Peyer's patch (tissue), 4 donors: ENCODE measurements around the gene NOXA1.

Source experiments
- POLR2A ChIP-seq, 2 donors: fragments of 450-650 bp; IDR thresholded peaks; one replicate each; pipeline ENCODE4 v1.5.1; 2017; ENCODE audit warnings: antibody characterized with exemption in 2 of 2, mild to moderate bottlenecking in 2 of 2, moderate library complexity in 2 of 2
- TF ChIP-seq, protein P1 (sequence below), 6 experiments: fragments of 450-650 bp in 4 of 6; fragments of 200-600 bp in 2 of 6; sonication (generic) in 1 of 6; IDR thresholded peaks; one replicate each; pipeline ENCODE4 v1.5.1; 2017 to 2019; ENCODE audit warnings: antibody characterized with exemption in 6 of 6, mild to moderate bottlenecking in 3 of 6, moderate library complexity in 1 of 6

DNA sequence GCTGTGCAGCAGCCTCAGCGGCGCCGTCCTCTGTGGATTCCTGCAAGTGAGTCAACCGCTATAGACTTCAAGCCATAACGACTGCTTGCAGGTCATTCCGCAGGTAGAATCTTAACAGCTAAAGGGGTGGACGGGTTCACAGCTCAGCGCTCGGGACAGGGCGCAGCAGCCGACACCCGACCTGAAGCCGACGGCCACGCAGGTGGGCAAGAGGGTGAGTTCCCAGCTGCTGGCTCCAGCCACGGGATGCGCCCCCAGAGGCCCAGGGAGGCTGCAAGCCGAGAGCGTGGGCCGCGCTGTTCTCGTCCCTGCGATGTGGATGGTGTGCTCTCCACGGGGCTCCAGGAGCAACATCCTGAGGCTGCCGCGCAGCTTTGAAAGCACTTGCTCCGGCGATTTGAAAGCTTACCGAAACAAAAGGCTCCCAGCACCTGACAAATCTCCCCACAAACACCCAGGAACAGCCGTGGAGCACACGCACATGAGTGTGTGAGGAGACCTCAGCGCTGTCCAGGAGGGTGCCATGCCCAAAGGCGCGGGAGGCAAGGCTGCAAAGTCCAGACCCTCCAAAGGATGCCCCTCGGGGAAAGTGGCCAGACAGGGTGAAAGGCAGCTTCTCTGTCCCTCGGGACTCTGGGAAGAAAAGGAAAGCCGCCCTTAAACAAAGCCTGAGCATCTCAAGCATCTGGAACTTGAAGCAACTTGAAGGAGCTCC lies 48.9 kb upstream of the NOXA1 start:
- TF ChIP-seq, protein P1, sequence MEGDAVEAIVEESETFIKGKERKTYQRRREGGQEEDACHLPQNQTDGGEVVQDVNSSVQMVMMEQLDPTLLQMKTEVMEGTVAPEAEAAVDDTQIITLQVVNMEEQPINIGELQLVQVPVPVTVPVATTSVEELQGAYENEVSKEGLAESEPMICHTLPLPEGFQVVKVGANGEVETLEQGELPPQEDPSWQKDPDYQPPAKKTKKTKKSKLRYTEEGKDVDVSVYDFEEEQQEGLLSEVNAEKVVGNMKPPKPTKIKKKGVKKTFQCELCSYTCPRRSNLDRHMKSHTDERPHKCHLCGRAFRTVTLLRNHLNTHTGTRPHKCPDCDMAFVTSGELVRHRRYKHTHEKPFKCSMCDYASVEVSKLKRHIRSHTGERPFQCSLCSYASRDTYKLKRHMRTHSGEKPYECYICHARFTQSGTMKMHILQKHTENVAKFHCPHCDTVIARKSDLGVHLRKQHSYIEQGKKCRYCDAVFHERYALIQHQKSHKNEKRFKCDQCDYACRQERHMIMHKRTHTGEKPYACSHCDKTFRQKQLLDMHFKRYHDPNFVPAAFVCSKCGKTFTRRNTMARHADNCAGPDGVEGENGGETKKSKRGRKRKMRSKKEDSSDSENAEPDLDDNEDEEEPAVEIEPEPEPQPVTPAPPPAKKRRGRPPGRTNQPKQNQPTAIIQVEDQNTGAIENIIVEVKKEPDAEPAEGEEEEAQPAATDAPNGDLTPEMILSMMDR (IDR thresholded peaks at IDR 0.05), result no peak
- TF ChIP-seq POLR2A (IDR thresholded peaks at IDR 0.05), result no peak
